RWPE1 (cell line): ENCODE measurements around the gene ZNF326.

Experiments
- CTCF ChIA-PET: fragments of 350-600 bp; sonication (Branson Sonifier 250); formaldehyde crosslinking; extraction: SDS; loops from one replicate; lab custom pipeline; 2021; lab: Yijun Ruan, JAX
- POLR2A ChIA-PET: fragments of 400-600 bp; formaldehyde crosslinking; extraction: SDS; loops from one replicate; lab custom pipeline; 2020; ENCODE audit warnings: antibody characterized with exemption; ENCODE audit not compliant: low non-redundant PET; lab: Yijun Ruan, JAX
- DNase-seq: peaks from one replicate; pipeline ENCODE4 v3.0.0; 2012; ENCODE audit warnings: low spot score
- H3K27ac ChIP-seq: fragments of 450-650 bp; 2 replicates; pipeline ENCODE4 v1.5.1; 2017
- CTCF ChIP-seq: fragments of 450-650 bp; conservative IDR thresholded peaks from 2 replicates; pipeline ENCODE4 v1.5.1; 2017; ENCODE audit warnings: low read depth, mild to moderate bottlenecking

ZNF326 gene

GRCh38 chr1:89955311-89956205 lies 39.4 kb upstream of the ZNF326 start:
- ChIA-PET POLR2A (no interaction called here), CTCF (interaction anchor here (0.6 kb wide), 1 partner anchor 154 kb away, joined by 3 read pairs; no protein-coding TSS in a partner anchor)
- TF ChIP-seq CTCF: no peak
- no peak overlapping the region for H3K27ac ChIP-seq
- DNase-seq: no peak

- TF ChIP-seq CTCF: no peak
- DNase-seq: no peak
- POLR2A ChIA-PET: no interaction called here
- CTCF ChIA-PET: no interaction called here
- no peak overlapping the region for H3K27ac ChIP-seq
These were observed 37.8 kb upstream of the ZNF326 start for GRCh38 chr1:89957107-89957506.

- CTCF ChIA-PET: interaction anchor here (0.7 kb wide), 1 partner anchor 10 kb away, joined by 3 read pairs; no protein-coding TSS in a partner anchor
These were observed 35.9 kb upstream of the ZNF326 start for GRCh38 chr1:89958851-89959654.

GRCh38 chr1:89959719-89960118 lies 35.2 kb upstream of the ZNF326 start:
- CTCF ChIA-PET: interaction anchor here (0.7 kb wide), 1 partner anchor 10 kb away, joined by 3 read pairs; no protein-coding TSS in a partner anchor
- no peak for DNase-seq
- H3K27ac ChIP-seq: no peak overlapping the region
- TF ChIP-seq CTCF: no peak
- POLR2A ChIA-PET: no interaction called here

More at GRCh38 chr1:89958851-89959654, 35.9 kb upstream of the ZNF326 start:
- TF ChIP-seq CTCF: no peak
- POLR2A ChIA-PET: no interaction called here
- no peak overlapping the region for H3K27ac ChIP-seq
- DNase-seq: no peak

GRCh38 chr1:89962024-89962741 lies 32.7 kb upstream of the ZNF326 start:
- no peak for DNase-seq
- no peak overlapping the region for H3K27ac ChIP-seq
- CTCF ChIA-PET: no interaction called here
- no peak for TF ChIP-seq CTCF
- POLR2A ChIA-PET: no interaction called here

- DNase-seq: no peak
- no peak overlapping the region for H3K27ac ChIP-seq
- TF ChIP-seq CTCF: no peak
- ChIA-PET POLR2A (no interaction called here), CTCF (no interaction called here)
These were observed 32.2 kb upstream of the ZNF326 start for GRCh38 chr1:89962742-89963075.
